Measurements from ENCODE around the gene KTI12.
"Not testable (repeated sequence)": the region's sequence is repeated elsewhere in the genome, so short reads cannot be mapped to it uniquely, and the experiment has no call there.

GRCh38 chr1:52049337-52049736, 15.7 kb upstream of the KTI12 start:
- not testable (repeated sequence) for TF ChIP-seq CTCF, POLR2A (IDR thresholded peaks at IDR 0.05)
